ENCODE measurements around the gene ESF1. TPM values are rescaled to one million over a fixed set of nuclear protein-coding genes. Genes with fewer than 3 reads are reported as not detected.

ESF1 gene
- total and polyA plus RNA-seq, 2 donors (not counting 1 experiment from before 2014, with no cell fraction given) = 0.81 to 13.9 TPM

DNA sequence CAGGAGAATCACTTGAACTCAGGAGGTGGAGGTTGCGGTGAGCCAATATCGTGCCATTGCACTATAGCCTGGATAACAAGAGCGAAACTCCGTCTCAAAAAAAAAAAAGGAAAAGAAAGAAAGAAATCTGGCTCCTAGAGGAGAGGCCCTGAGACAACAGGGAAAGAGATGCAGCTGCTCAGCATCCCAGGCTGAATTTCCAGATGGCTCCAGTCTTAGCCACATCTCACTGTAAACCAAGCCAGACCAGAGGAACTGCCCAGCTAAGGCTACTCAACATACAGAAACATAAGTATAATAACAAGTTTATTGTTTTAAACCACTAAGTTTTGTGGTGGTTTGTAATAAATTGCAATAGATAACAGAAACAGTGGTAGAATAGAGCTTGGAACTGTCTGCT is 107.5 kb downstream of the ESF1 start:
- TF ChIP-seq, protein P1, sequence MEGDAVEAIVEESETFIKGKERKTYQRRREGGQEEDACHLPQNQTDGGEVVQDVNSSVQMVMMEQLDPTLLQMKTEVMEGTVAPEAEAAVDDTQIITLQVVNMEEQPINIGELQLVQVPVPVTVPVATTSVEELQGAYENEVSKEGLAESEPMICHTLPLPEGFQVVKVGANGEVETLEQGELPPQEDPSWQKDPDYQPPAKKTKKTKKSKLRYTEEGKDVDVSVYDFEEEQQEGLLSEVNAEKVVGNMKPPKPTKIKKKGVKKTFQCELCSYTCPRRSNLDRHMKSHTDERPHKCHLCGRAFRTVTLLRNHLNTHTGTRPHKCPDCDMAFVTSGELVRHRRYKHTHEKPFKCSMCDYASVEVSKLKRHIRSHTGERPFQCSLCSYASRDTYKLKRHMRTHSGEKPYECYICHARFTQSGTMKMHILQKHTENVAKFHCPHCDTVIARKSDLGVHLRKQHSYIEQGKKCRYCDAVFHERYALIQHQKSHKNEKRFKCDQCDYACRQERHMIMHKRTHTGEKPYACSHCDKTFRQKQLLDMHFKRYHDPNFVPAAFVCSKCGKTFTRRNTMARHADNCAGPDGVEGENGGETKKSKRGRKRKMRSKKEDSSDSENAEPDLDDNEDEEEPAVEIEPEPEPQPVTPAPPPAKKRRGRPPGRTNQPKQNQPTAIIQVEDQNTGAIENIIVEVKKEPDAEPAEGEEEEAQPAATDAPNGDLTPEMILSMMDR (IDR thresholded peaks at IDR 0.05) = no peak
- no peak for TF ChIP-seq EZH2 (IDR thresholded peaks at IDR 0.05; ENCODE audit: borderline replicate concordance, insufficient read depth, low read depth, low read length, poor library complexity, severe bottlenecking)
- Histone ChIP-seq H3K4me2 (replicated peaks; ENCODE audit: low read depth, low read length, poor library complexity, severe bottlenecking) (no peak overlapping the region), H3K9me3 (ENCODE audit: control extremely low read depth in 1 of 3, control insufficient read depth in 2 of 3, insufficient read depth in 1 of 3, low read length in 2 of 3) (no peaks in the 10 kb centered on the region), H4K20me1 (ENCODE audit: control insufficient read depth, insufficient read depth, low read length, poor library complexity, severe bottlenecking) (no peaks in the 10 kb centered on the region), H3K4me3 (ENCODE audit: control extremely low read depth in 1 of 5, extremely low read depth in 1 of 5, insufficient read depth in 1 of 5, low read depth in 2 of 5, low read length in 4 of 5) (no peak overlapping the region), H3K9ac (ENCODE audit: low read length) (no peak overlapping the region), H2AFZ (ENCODE audit: insufficient read depth, low read depth, low read length, poor library complexity, severe bottlenecking) (no peak overlapping the region), H3K27ac (ENCODE audit: low read length in 2 of 2) (no peak overlapping the region), H3K79me2 (ENCODE audit: control insufficient read depth, insufficient read depth, low read length) (no peaks in the 10 kb centered on the region), H3K36me3 (replicated peaks in 1 of 2; ENCODE audit: control extremely low read depth in 1 of 2, control insufficient read depth in 1 of 2, extremely low read depth in 1 of 2, insufficient read depth in 2 of 2, low read length in 1 of 2) (no peaks in the 10 kb centered on the region), H3K27me3 (replicated peaks in 1 of 4; ENCODE audit: control extremely low read depth in 1 of 4, control insufficient read depth in 3 of 4, insufficient read depth in 4 of 4, low read length in 3 of 4) (no peaks in the 10 kb centered on the region), H3K4me1 (ENCODE audit: control insufficient read depth in 2 of 2, insufficient read depth in 2 of 2, low read length in 2 of 2) (no peaks in the 10 kb centered on the region)
- 100% methylated on average over 1 of the region's 4 CpGs for WGBS (ENCODE audit: insufficient coverage)
- ChIA-PET CTCF (interaction anchor here (1.3 kb wide), 2 partner anchors 11 to 128 kb away, joined by 3 read pairs; no protein-coding TSS in a partner anchor), POLR2A (no interaction called here)
- H3K9me3 Mint-ChIP-seq (ENCODE audit: insufficient read depth) = no peaks in the 10 kb centered on the region
- ATAC-seq (ENCODE audit: low read depth) (no peak), DNase-seq (no peak)
- H3K4me3 Mint-ChIP-seq = no peak overlapping the region
- H3K4me1 Mint-ChIP-seq = no peaks in the 10 kb centered on the region
- H3K27ac Mint-ChIP-seq = no peak overlapping the region
- intact Hi-C loops (cut with micrococcal nuclease) = no loop called here
- peaks cover 9% of the 10 kb centered on the region for H3K27me3 Mint-ChIP-seq

DNA sequence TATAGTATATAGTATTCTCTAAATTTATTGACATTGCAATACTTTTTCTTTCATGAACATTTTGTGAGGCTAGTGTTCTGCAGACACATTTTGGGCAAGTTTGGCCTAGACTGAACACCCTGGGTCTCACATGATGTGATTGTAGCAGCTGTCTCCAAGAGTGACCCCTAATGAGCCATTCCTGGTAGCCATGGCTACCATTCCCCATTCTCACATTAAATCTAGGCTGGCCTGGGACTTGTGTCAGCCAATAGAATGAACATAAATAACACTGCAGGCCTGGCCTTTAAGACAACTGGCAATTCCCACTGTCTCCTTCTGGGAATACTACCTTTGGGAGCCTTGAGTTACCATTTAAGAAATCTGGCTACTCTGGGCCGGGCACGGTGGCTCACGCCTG is 108.0 kb downstream of the ESF1 start:
- DNase-seq (no peak), ATAC-seq (ENCODE audit: low read depth) (no peak)
- Histone ChIP-seq H2AFZ (ENCODE audit: insufficient read depth, low read depth, low read length, poor library complexity, severe bottlenecking) (no peak overlapping the region), H3K79me2 (ENCODE audit: control insufficient read depth, insufficient read depth, low read length) (no peaks in the 10 kb centered on the region), H3K27me3 (replicated peaks in 1 of 4; ENCODE audit: control extremely low read depth in 1 of 4, control insufficient read depth in 3 of 4, insufficient read depth in 4 of 4, low read length in 3 of 4) (no peaks in the 10 kb centered on the region), H3K4me3 (ENCODE audit: control extremely low read depth in 1 of 5, extremely low read depth in 1 of 5, insufficient read depth in 1 of 5, low read depth in 2 of 5, low read length in 4 of 5) (no peak overlapping the region), H3K4me1 (ENCODE audit: control insufficient read depth in 2 of 2, insufficient read depth in 2 of 2, low read length in 2 of 2) (no peaks in the 10 kb centered on the region), H3K9ac (ENCODE audit: low read length) (no peak overlapping the region), H3K36me3 (replicated peaks in 1 of 2; ENCODE audit: control extremely low read depth in 1 of 2, control insufficient read depth in 1 of 2, extremely low read depth in 1 of 2, insufficient read depth in 2 of 2, low read length in 1 of 2) (no peaks in the 10 kb centered on the region), H3K4me2 (replicated peaks; ENCODE audit: low read depth, low read length, poor library complexity, severe bottlenecking) (no peak overlapping the region), H4K20me1 (ENCODE audit: control insufficient read depth, insufficient read depth, low read length, poor library complexity, severe bottlenecking) (no peaks in the 10 kb centered on the region), H3K9me3 (ENCODE audit: control extremely low read depth in 1 of 3, control insufficient read depth in 2 of 3, insufficient read depth in 1 of 3, low read length in 2 of 3) (no peaks in the 10 kb centered on the region), H3K27ac (ENCODE audit: low read length in 2 of 2) (no peak overlapping the region)
- Mint-ChIP-seq H3K9me3 (ENCODE audit: insufficient read depth) (no peaks in the 10 kb centered on the region), H3K27me3 (peaks cover 9% of the 10 kb centered on the region), H3K4me1 (no peaks in the 10 kb centered on the region), H3K4me3 (no peak overlapping the region), H3K27ac (no peak overlapping the region)
- ChIA-PET CTCF (interaction anchor here (1.3 kb wide), 1 partner anchor 10 kb away, joined by 3 read pairs; no protein-coding TSS in a partner anchor), POLR2A (no interaction called here)
- 100% methylated on average over 3 of the region's 3 CpGs for WGBS (ENCODE audit: insufficient coverage)
- no peak for TF ChIP-seq EZH2 (IDR thresholded peaks at IDR 0.05; ENCODE audit: borderline replicate concordance, insufficient read depth, low read depth, low read length, poor library complexity, severe bottlenecking)
- TF ChIP-seq, protein P1 (IDR thresholded peaks at IDR 0.05) = no peak
- intact Hi-C loops (cut with micrococcal nuclease) = no loop called here
